SHP77 treated with DMSO at 0.1 percent for 48 hours (cell line): Measurements from ENCODE around the gene ADAD1.

Experiments used
- DNase-seq: peaks from one replicate; lab custom pipeline; 2025; lab: John Stamatoyannopoulos, UW

ADAD1 gene

DNA sequence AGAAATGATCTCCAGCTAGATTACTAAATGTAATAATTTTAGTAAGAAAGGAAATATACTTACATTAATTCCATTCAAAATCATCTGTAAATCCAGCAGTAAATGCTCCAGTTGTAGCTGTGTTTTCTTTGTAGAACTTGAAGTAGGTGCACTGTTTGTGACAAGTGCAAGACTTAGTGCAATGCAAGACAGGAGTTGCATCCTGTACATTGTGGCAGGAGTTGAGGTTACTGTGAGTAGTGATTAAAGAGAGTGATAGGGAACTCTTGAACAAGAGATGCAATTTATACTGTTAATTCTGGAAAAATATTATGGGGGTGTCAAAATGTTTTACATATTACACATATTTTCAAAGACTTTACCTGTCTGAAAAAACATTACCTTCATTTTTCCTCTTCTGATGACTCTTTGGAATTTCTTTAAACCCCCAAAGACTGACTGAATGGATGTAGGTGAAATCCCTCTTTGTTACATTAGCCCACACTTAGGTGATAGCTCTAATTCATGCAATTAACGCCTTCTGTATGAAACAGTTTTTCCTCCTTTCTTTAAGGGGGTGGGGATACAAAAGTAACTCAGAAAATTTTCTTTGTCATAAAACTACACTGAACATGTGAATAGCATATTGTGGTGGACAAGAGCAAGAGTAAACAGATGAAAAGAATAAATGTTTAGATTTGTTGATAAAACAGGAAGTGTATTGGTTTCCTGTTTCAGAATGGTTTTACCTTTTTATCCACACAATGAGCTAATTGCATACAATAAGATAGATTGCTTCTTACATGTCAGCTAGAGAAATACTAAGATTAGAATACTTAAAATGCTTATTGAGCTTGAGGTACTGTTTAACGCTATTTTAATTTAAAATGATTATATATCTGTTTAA lies 77.7 kb downstream of the ADAD1 start, which contains the start of gene IL2:
TSS of gene IL2 (minus strand) at position 495 of the 886 bp plus-strand sequence. CDS start at position 210, 285 bp downstream.
- no peak for DNase-seq

DNA sequence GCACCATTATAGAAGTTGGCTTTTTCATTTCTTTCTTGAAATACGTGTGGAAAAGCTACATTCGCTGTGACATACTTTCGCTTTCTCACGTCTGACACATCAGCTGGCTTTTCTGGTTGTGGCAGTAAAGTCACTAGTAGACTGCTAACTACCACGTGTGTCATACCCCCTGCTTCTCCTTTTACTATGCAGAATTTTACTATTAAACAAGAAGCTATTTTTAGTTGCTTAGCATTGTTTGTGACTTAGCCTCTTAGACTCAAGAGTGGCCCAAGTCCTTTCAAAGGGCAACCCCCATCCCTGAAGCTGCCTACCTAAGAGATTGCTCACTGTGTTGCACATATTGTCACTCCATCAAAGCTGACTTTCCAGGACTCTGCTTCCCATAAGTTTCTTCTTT lies 79.8 kb downstream of the ADAD1 start:
- no peak for DNase-seq

DNA sequence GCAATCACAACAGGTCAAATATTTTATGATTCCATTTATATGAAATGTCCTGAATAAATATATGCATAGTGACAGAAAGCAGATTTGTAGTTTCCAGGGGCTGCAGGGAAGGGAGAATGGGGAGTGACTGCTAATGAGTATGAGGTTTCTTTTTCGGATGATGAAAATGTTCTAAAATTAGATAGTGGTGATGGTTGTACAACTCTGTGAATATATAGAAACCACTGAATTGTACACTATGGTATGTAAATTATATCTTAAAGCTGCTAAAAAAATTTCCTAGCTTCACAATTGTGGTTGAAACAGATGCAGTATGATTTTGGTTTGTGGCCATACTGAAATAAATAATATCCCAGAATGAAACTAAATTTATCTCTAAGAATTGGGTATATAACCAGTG lies 90.6 kb downstream of the ADAD1 start:
- DNase-seq, result no peak

DNA sequence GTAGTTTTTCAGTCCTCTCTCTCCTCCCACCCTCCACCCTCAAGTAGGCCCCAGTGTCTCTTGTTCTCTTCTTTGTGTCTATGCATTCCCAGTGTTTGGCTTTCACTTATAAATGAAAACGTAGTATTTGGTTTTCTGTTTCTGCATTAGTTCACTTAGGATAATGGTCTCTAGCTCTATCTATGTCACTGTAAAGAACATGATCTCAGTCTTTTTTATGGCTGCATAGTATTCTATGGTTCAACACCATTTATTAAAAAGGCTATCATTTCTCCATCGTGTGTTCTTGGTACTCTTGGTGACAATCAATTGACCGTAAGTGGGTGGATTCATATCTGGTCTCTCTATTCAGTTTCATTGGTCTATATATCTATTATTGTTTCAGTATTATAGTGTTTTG lies 96.4 kb downstream of the ADAD1 start:
- DNase-seq, result no peak

DNA sequence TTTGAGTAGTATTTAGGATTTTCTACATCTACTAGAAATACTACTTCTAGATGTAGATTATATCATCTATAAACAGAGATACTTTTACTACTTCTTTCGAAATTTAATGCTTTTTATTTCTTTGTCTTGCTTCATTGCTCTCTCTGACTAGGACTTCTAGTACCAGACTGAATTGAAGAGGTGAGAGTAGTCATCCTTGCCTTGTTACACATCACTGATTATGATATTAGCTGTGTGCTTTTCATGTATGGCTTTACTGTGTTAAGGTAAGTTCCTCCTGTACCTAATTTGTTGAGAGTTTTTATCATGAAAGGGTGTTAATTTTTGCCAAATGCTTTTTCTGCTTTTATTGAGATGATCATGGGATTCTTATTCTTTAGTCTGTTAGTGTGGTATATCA lies 97.3 kb downstream of the ADAD1 start:
- no peak for DNase-seq

DNA sequence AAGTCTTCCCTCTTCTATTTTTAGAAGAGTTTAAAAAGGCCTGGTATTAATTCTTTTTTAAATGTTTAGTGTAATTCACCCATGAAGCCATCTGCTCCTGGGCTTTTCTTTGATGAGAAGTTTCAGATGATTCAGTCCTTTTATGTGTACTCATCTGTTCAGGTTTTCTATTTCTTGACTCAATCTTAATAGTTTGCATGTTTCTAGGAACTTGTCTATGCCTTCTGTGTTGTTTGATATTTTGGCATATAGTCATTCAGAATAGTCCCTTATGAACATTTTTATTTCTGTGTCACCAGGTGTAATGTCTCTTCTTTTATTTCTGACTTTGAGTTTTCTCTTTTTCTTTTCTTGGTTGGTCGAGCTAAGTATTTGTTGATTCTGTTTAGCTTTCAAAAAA lies 97.9 kb downstream of the ADAD1 start:
- DNase-seq, result no peak
